Measurements from ENCODE around the gene PNPLA3.

The PNPLA3 gene

GRCh38 chr22:43945632-43946383 lies 22.2 kb downstream of the PNPLA3 start:
- H3K4me3 ChIP-seq (ENCODE audit: insufficient read depth, low read depth, low read length, poor library complexity, severe bottlenecking): no peak overlapping the region
- no peaks in the 10 kb centered on the region for H3K4me1 ChIP-seq (ENCODE audit: control insufficient read depth, insufficient read depth, low read length, poor library complexity, severe bottlenecking)
- H3K27ac ChIP-seq (ENCODE audit: insufficient read depth, low read length, poor library complexity, severe bottlenecking): no peak overlapping the region
- H3K27me3 ChIP-seq (replicated peaks; ENCODE audit: control insufficient read depth, insufficient read depth, low read length, poor library complexity, severe bottlenecking): no peaks in the 10 kb centered on the region
- no peaks in the 10 kb centered on the region for H3K9me3 ChIP-seq (ENCODE audit: control insufficient read depth, low read length)
- H3K36me3 ChIP-seq (ENCODE audit: control insufficient read depth, insufficient read depth, low read length): no peaks in the 10 kb centered on the region
- peak in 2 of 3 donors; percentile 18 to 28 for DNase-seq

GRCh38 chr22:43946384-43946667 lies 22.7 kb downstream of the PNPLA3 start:
- Histone ChIP-seq H3K36me3 (ENCODE audit: control insufficient read depth, insufficient read depth, low read length) (no peaks in the 10 kb centered on the region), H3K4me3 (ENCODE audit: insufficient read depth, low read depth, low read length, poor library complexity, severe bottlenecking) (no peak overlapping the region), H3K4me1 (ENCODE audit: control insufficient read depth, insufficient read depth, low read length, poor library complexity, severe bottlenecking) (no peaks in the 10 kb centered on the region), H3K27ac (ENCODE audit: insufficient read depth, low read length, poor library complexity, severe bottlenecking) (no peak overlapping the region), H3K27me3 (replicated peaks; ENCODE audit: control insufficient read depth, insufficient read depth, low read length, poor library complexity, severe bottlenecking) (no peaks in the 10 kb centered on the region), H3K9me3 (ENCODE audit: control insufficient read depth, low read length) (no peaks in the 10 kb centered on the region)
- no peak for DNase-seq

GRCh38 chr22:43948836-43949406 lies 25.3 kb downstream of the PNPLA3 start:
- H3K27ac ChIP-seq (ENCODE audit: insufficient read depth, low read length, poor library complexity, severe bottlenecking): no peak overlapping the region
- no peak overlapping the region for H3K4me3 ChIP-seq (ENCODE audit: insufficient read depth, low read depth, low read length, poor library complexity, severe bottlenecking)
- no peak for DNase-seq
- H3K27me3 ChIP-seq (replicated peaks; ENCODE audit: control insufficient read depth, insufficient read depth, low read length, poor library complexity, severe bottlenecking): no peaks in the 10 kb centered on the region
- no peaks in the 10 kb centered on the region for H3K4me1 ChIP-seq (ENCODE audit: control insufficient read depth, insufficient read depth, low read length, poor library complexity, severe bottlenecking)
- no peaks in the 10 kb centered on the region for H3K36me3 ChIP-seq (ENCODE audit: control insufficient read depth, insufficient read depth, low read length)
- H3K9me3 ChIP-seq (ENCODE audit: control insufficient read depth, low read length): no peaks in the 10 kb centered on the region

GRCh38 chr22:43951391-43951790 lies 27.8 kb downstream of the PNPLA3 start:
- DNase-seq: no peak
- no peaks in the 10 kb centered on the region for H3K27me3 ChIP-seq (replicated peaks; ENCODE audit: control insufficient read depth, insufficient read depth, low read length, poor library complexity, severe bottlenecking)
- no peaks in the 10 kb centered on the region for H3K9me3 ChIP-seq (ENCODE audit: control insufficient read depth, low read length)
- H3K27ac ChIP-seq (ENCODE audit: insufficient read depth, low read length, poor library complexity, severe bottlenecking): no peak overlapping the region
- H3K4me3 ChIP-seq (ENCODE audit: insufficient read depth, low read depth, low read length, poor library complexity, severe bottlenecking): no peak overlapping the region
- H3K36me3 ChIP-seq (ENCODE audit: control insufficient read depth, insufficient read depth, low read length): no peaks in the 10 kb centered on the region
- H3K4me1 ChIP-seq (ENCODE audit: control insufficient read depth, insufficient read depth, low read length, poor library complexity, severe bottlenecking): peaks cover 16% of the 10 kb centered on the region

GRCh38 chr22:43951966-43952365 lies 28.4 kb downstream of the PNPLA3 start:
- Histone ChIP-seq H3K9me3 (ENCODE audit: control insufficient read depth, low read length) (no peaks in the 10 kb centered on the region), H3K4me3 (ENCODE audit: insufficient read depth, low read depth, low read length, poor library complexity, severe bottlenecking) (no peak overlapping the region), H3K27me3 (replicated peaks; ENCODE audit: control insufficient read depth, insufficient read depth, low read length, poor library complexity, severe bottlenecking) (no peaks in the 10 kb centered on the region), H3K27ac (ENCODE audit: insufficient read depth, low read length, poor library complexity, severe bottlenecking) (no peak overlapping the region), H3K4me1 (ENCODE audit: control insufficient read depth, insufficient read depth, low read length, poor library complexity, severe bottlenecking) (peaks cover 18% of the 10 kb centered on the region), H3K36me3 (ENCODE audit: control insufficient read depth, insufficient read depth, low read length) (no peaks in the 10 kb centered on the region)
- no peak for DNase-seq

- no peak overlapping the region for H3K27ac ChIP-seq (ENCODE audit: insufficient read depth, low read length, poor library complexity, severe bottlenecking)
These were observed 30.6 kb downstream of the PNPLA3 start for GRCh38 chr22:43953988-43954785.

GRCh38 chr22:43955040-43955882 lies 31.7 kb downstream of the PNPLA3 start, which contains the start of gene SAMM50:
Gene SAMM50 (plus strand): TSS chr22:43955442. CDS start chr22:43955578, 136 bp downstream.
- H3K4me3 ChIP-seq (ENCODE audit: insufficient read depth, low read depth, low read length, poor library complexity, severe bottlenecking): peak within 1 kb of the TSS; percentile 91
- peak; percentile 83 to 88 (median 84) for DNase-seq
- no peaks in the 10 kb centered on the region for H3K36me3 ChIP-seq (ENCODE audit: control insufficient read depth, insufficient read depth, low read length)
- H3K27me3 ChIP-seq (replicated peaks; ENCODE audit: control insufficient read depth, insufficient read depth, low read length, poor library complexity, severe bottlenecking): no peaks in the 10 kb centered on the region
- H3K4me1 ChIP-seq (ENCODE audit: control insufficient read depth, insufficient read depth, low read length, poor library complexity, severe bottlenecking): peaks cover 18% of the 10 kb centered on the region
- H3K27ac ChIP-seq (ENCODE audit: insufficient read depth, low read length, poor library complexity, severe bottlenecking): peak within 1 kb of the TSS; percentile 77
- no peaks in the 10 kb centered on the region for H3K9me3 ChIP-seq (ENCODE audit: control insufficient read depth, low read length)

More at GRCh38 chr22:43953988-43954785, 30.6 kb downstream of the PNPLA3 start:
- Histone ChIP-seq H3K4me1 (ENCODE audit: control insufficient read depth, insufficient read depth, low read length, poor library complexity, severe bottlenecking) (peaks cover 18% of the 10 kb centered on the region), H3K27me3 (replicated peaks; ENCODE audit: control insufficient read depth, insufficient read depth, low read length, poor library complexity, severe bottlenecking) (no peaks in the 10 kb centered on the region), H3K4me3 (ENCODE audit: insufficient read depth, low read depth, low read length, poor library complexity, severe bottlenecking) (peak overlapping the region; percentile 91), H3K9me3 (ENCODE audit: control insufficient read depth, low read length) (no peaks in the 10 kb centered on the region), H3K36me3 (ENCODE audit: control insufficient read depth, insufficient read depth, low read length) (no peaks in the 10 kb centered on the region)
- no peak for DNase-seq

GRCh38 chr22:43955883-43956782 lies 32.5 kb downstream of the PNPLA3 start:
- Histone ChIP-seq H3K4me3 (ENCODE audit: insufficient read depth, low read depth, low read length, poor library complexity, severe bottlenecking) (peak overlapping the region; percentile 91), H3K36me3 (ENCODE audit: control insufficient read depth, insufficient read depth, low read length) (no peaks in the 10 kb centered on the region), H3K9me3 (ENCODE audit: control insufficient read depth, low read length) (no peaks in the 10 kb centered on the region), H3K27me3 (replicated peaks; ENCODE audit: control insufficient read depth, insufficient read depth, low read length, poor library complexity, severe bottlenecking) (no peaks in the 10 kb centered on the region), H3K27ac (ENCODE audit: insufficient read depth, low read length, poor library complexity, severe bottlenecking) (peak overlapping the region; percentile 77), H3K4me1 (ENCODE audit: control insufficient read depth, insufficient read depth, low read length, poor library complexity, severe bottlenecking) (peaks cover 18% of the 10 kb centered on the region)
- DNase-seq: no peak
